Embryonic facial prominence (tissue), 1 donor: Measurements from ENCODE around the gene VWA5B1.

Experiments used
- DNase-seq: peaks from one replicate; pipeline ENCODE4 v3.0.0-alpha.2; 2016; ENCODE audit errors: extremely low spot score

The VWA5B1 gene

DNA sequence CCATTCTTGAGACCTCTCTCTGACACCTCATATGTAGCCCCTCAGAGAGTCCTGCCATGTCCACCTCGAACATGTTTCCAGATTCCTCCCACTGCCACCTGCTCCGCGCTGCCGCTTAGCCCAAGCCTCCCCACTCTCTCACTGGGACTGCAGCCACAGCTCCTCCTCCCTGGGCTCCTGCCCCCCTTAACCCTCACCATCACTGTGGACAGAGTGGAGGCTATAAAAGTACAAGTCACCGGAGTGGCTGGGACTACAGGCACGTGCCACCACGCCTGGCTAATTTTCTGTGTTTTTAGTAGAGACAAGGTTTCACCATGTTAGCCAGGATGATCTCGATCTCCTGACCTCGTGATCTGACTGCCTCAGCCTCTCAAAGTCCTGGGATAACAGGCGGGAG lies 77.0 kb downstream of the VWA5B1 start:
- DNase-seq = no peak

DNA sequence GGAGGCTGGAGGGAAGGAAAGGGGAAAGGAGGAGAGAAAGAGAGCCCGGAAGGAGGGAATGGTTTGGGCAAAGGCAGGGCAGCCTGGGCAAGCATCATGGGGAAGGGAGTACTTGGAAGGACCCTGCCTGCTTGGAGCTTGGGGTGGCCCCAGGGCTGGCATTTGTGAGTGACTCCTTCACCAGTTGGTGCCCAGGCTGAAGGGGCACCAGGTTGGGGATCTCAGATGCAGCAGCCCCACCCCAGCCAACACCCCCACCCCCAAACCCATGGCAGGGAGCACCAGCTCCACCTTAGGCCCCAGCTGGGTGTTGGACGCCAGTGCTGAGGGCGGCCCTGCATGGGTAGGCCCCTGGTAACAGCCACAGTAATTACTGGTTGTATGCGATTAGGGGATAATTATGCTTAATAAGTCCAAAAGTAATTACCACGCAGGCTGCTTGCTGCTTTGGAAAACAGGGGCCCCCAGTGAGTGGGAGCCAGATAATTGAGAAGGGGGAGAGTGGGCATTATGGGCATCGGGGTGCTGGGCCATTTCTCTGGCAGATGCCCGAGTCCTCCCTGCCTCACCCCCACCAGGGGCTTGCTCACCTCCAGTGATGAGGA lies 78.3 kb downstream of the VWA5B1 start:
- DNase-seq = no peak

DNA sequence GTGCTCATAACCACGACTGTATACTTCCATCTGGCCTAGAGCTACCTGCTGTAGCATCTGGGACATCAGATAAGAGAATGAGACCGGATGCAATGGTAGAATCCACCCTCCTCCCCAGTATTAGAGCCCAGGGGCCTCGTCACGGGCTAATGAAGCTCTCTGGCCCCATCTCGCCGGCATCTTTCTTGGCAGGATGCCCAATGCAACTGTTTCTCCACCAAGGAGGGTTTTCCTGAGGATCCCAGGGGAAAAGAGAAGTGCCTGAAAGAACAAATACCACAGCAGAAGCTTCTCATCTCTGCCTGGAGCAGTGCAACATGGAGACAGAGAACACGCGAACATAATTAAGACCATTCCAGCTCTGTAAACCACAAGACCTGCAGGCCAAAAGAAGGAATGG lies 80.0 kb downstream of the VWA5B1 start:
- DNase-seq = no peak

DNA sequence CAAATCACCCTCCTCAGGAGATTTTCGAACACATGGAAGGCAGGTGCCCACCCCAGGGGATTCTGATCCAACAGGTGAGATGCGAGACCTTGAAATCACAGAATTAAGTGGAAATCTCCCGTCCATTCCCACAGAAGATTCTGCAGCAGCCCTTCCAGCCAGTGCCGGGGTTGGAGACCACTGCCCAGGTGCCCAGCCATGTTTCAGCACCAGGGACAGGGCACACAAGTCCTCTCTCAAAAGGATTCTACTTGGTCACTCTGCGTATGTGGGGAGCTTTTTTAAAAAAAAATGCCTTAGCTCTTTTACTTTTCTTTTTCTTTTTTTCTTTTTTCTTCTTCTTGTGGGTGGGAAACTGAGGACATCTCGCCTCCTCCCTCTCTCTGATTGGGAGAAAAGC lies 80.7 kb downstream of the VWA5B1 start:
- no peak for DNase-seq

DNA sequence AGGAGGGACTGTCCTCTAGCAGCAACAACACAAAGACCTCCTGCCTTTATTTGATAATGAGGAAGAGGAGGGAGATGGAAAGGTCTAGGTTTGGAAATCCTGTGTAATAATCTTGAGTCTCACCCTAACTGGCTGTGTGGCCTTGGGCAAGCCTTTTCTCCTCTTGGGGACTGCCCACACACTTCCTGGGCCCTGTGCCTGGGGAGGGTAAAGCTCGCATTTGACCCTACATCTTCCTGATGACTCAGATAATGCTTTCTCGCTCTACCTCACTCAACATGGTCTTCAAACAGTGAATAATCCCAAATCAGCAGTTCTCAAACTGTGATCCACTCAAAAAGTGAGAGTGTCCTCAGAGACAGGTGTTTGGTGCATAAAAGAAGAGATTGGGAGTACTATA lies 81.2 kb downstream of the VWA5B1 start:
- DNase-seq = no peak

DNA sequence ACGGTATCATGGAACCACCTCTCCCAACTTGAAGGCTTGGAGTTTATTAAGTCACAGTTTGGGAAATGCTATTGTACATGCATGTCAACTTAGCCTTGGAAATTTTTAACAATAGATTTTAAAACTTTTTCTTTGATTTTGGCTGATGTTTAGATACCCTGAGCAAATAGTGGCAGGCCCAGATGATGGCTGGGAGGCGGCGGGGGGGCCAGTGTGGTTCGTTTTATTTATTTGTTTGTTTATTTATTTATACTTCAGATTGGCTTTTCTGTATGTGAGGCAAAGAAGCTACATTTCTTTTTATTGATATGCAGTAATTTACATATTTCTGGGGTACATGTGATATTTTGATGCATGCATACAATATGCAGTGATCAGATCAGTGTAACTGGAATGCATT lies 82.0 kb downstream of the VWA5B1 start:
- no peak for DNase-seq

DNA sequence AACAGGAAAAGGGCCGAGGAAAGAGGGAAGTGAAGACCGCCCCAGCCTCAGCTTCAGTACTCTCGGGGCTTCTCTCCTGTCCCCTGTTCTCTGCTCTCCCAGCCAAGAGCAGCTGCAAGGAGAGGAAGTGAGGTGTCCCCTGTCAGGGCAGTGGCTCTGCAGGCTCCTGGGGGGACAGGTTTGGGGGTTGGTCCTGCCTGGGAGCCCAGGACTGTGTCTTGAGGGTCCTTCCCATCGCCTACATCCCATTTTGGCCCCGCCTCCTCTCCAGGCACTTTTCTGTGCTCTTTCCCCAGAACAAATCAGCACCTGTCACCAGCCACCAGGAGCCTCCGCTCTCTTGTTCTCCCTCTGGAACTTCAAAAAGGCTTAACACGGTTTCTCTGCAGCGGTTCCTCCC lies 82.6 kb downstream of the VWA5B1 start:
- DNase-seq = no peak

DNA sequence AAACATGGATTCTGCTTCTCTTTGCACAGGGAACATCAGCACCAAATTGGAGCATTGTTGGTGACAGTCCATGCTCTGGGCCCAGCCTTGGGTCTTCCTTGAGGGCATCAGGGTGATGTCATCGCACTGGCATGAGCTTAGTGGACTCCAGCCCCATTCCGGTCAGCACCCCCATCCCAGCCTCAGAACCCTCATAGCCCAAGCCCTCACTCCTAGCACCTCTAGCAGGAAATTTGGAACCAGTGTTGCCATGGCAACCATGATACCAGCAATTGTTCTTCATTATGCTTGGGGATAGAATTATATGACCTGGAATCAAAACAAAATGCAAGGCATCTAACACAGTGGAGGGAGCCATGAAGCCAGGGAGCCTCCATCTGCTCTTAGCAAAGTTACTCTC lies 83.1 kb downstream of the VWA5B1 start:
- no peak for DNase-seq

DNA sequence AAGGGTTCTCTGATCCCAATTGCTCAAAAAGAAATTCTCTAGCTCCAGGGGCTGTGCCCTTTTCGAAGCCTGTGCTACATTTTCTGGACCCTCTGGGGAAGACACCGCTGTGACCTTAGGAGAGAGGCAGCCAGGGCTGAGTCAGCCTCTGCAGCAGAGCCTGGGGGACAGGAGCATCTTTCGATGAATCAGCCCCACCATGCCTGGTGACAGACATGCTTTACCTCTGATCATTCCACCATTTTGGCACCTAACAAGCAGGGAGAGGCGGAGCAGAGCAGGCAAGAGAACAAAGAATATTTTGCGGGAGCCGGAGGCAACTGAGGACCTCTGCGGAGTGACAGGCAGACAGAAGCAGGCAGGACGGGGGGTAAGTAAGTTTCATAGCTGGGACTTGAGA lies 84.9 kb downstream of the VWA5B1 start:
- DNase-seq = no peak

DNA sequence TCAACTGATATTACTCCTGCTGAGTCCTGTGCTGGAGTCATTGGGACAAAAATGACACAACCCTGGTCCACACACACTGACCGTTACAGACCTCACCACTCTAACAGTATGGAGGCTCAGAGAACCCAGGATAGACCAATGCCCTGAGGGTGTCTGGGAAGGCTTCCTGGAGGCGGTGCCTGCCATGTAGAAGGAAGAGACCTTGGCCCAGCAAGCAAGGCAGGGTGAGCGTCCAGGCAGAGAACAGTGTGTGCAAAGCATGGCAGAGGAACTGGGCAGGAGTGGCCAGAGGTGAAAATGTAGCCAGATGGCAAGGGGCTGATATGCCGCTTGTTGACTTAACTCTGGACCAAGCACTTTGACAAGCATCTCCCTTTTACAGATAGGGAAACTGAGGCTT lies 85.5 kb downstream of the VWA5B1 start:
- DNase-seq = no peak

DNA sequence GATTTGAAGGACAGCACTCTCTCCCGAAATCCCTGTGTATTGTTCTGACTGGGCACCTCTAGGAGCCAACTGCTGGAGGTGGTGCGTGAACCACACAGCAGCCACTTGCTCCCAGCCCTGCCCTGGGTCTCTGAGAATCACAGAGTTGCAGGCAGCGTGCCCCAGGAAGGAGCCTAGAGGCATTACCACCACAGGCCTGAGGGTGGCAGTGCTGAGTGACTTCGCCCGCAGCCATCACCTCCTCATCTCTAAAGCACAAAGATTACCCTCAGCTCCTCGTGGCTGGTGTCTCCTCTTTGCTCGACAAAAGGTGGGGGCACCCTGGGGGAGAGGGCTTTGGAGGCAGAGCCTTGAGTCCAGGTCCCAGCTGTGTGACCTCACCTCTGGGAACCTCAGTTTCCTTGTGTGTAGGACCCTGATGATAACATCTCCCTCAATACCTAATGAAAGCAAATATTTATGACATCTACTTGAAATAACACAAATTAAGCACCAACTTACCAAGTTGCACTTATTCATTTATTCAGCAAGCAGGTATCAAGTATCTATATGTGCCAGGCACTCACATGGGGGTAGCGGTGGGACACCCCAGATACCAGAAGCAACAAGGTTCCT lies 86.3 kb downstream of the VWA5B1 start:
- DNase-seq = no peak

DNA sequence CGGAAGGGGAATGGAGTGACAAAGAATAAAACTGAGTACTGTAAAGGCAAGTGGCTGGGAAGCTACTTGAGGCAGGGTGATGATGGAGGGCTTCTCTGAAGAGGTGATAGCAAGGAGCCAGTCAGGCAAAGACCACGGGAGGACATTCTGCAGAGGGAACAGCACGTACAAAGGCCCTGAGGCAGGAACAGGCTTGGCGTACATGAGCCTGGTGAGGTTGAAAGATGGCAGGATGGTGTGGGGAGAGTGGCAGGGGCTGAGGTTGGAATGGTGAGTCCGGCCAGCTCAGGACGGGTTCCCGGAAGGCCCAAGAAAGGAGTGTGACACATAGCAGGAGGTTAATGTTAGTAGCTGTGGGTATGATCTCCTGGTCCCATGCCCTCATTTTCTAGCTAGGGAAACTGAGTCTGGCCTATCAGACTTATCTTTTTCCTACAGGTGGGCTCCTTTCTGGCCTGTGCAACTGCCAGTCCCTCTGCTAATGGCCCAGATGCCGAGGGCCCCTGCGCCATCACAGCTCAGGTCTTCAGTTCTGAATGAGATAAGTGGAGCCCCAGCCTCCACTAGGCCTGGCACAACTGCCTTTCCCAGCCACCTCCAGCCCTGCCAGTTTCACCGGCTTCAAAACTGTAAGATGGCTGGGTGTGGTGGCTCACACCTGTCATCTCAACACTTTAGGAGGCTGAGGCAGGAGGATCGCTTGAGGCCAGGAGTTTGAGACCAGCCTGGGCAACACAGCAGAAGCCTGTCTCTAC lies 87.0 kb downstream of the VWA5B1 start:
- no peak for DNase-seq

DNA sequence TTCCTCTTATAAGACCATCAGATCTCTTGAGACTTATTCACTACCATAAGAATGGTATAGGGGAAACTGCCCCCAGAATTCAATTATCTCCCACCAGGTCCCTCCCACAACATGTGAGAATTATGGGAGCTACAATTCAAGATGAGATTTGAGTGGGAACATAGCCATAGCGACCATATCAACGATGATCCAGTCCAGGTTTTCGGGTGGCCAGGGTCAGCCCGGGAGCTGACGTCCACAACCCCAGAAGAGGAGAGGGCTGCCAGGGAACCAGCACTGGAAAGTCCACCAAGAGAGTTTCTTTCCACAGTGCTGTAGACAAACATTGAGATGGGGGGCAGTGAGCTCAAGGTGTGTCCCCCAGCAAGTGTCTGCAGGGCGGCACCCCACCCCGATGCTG lies 88.4 kb downstream of the VWA5B1 start:
- no peak for DNase-seq

DNA sequence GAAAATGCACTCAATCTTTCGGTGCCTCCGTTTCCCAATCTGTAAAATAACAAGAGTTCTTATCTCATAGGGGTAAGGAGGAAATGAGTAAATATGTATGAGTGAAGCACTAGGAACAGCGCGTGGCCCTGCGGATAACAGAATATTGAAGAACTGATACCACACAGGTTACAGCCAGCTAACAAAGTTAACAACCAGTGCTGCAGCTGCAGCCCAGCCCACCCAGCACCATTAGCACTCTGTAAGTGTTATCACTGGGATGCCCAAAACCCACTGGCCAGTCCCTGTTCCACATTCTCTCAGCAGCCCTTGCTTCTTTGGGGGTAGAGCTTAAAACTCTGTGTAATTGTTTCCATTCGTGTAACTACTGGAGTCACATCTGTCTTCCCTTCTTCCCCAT lies 89.5 kb downstream of the VWA5B1 start:
- DNase-seq = no peak

DNA sequence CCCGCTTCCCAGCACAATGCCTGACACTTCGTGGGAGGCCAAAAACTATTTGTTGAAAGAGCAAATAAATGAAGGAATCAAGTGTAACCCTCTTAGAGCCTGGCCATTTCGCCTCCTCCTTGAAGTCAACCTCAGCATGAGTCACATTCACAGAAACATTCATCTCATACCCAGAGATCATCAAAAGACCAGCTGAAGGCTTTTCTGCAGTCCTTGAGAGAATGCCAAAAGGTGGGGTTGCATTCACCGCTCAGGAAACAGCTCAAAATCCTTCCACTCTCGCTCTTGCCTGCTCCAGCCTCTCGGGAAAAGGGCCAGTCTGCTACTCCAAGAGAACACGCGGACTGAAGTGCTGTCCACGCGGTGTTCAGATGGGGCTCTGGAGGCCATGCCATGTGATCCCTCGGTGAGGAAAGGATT lies 90.0 kb downstream of the VWA5B1 start:
- DNase-seq = no peak

DNA sequence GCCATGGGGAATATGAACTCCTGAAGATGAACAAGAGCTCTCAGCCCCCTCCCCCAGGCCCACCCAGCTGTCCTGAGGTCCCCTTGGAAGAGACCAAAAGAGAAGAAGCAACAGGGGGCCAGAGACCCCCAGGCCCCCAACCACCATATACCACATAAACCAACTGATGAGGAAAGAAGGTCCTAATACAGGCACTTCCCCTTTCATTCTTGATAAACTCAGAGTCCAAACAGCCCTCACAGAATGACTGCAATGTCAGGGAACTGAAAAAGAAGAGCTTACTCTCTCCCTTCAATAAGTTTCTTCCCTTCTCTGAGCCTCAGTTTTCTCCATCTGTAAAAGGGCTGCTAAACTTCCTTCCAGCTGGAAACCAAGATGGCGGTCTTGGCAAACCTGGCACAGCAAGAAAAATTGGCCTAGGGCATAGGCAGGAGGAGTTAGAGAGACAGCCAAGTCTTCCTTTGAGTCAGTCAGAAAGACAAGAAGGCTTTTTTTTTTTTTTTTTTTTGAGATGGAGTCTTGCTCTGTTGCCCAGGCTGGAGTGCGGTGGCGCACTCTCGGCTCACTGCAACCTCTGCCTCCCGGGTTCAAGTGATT lies 90.5 kb downstream of the VWA5B1 start:
- no peak for DNase-seq

DNA sequence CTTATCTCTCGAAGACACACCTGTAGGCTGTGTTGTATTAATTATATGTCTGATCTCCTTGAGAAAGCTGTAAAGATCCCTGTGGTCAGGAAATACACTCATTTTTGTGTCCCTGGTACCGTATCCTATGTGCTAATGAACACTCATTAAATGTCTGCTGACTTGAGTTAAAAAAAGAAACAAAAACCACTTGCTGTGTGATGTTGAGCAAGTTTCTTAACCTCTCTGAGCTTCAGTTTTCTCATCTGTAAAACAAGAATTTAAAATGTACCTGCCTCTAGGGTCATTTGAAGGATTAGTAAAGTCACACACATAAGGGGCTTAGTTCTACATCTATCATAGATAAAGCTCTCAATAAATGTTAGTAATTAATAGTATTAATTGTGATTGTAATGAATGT lies 91.3 kb downstream of the VWA5B1 start:
- DNase-seq = no peak

DNA sequence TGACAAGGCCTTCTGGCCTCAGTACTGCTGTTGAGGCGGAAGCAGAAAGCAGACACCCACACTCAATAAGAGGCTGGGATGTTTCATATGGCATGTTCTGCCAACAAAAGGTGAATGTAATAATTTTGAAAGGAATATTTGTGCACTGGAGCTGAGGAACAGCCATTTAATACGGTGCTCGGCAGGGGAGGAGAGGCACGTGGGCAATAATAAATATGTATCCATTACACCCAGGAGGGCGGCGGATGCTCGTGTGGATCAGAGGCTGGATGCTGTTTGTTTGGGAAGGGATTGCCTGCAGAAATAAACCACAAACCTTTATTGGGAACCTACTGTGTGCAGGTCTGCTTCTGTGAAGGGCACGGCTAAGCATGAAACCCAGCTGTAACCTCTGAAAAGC lies 92.0 kb downstream of the VWA5B1 start:
- DNase-seq = no peak

DNA sequence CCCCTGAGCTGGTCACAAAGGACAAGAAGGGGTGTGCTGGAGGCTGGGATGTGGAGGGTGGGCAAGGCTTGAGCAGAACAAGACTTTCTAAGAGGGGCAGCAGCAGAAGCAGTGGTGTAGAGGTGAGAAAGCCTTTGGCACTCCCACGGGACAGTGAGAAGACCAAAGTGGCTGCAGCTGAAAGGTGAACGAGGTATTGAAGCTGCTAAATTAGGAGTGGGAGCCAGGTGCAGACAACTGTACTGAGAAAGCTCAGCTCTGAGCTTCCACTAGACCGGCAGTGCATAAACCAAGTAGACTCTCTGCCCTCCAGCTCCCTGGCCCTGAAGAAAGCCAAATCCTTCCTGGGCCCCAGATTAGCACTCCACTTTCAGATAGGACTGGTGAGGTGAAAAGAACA lies 93.0 kb downstream of the VWA5B1 start:
- DNase-seq = no peak

DNA sequence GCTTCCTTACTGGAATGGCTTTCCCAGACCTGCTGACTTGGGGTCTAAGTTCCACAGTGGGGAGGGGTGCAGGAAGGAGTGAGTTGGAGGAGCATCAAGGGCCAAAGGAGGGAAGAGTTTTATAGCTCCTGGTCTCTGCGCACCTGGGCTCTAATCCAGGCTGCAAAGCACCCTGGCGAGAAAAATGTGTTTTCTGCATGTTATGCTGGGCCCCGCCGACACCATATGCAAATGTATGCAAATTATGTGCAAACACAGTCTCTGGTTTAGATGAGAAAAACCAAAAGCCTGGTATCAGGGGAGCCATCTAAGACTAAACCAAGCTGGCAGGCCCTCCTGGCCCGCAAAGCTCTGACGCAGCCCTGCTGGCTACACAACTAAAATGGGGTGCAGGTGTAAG lies 95.0 kb downstream of the VWA5B1 start:
- DNase-seq = no peak

DNA sequence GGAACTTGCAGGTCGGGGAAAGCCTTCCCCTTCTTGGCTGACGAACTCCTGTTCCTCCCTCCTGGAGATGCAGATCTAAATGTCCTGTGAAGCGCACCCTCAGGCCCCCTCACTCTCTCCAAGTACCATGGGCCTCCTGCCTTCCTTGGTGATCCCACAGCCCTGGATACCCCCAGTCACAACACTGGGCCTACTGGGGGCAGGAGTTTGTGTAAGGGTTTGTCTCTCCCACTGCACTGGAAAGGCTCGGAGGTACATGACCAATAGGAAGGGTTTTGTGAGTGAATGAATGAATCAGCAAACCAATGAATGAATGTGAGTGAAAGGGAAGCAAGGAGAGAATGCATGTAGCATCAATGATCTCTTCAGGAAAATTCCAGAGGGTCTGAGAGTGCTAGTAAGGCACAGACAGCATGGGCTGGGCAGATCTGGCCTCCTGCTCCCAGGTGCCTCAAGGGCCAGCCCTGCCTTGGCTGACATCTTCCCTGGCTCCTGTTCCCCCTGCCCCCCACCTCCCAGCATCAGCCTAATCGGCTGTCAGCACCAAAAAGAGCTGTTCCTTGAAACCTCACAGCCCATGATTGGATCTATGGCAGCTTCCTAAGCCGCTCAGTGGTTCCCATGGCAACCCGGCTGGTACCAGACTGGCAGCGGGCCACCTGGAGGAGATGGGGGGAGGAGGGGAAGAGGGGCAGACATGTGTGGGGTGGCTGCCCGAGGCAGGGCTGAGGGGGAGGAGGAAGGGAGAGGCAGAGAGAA lies 95.8 kb downstream of the VWA5B1 start:
- no peak for DNase-seq

DNA sequence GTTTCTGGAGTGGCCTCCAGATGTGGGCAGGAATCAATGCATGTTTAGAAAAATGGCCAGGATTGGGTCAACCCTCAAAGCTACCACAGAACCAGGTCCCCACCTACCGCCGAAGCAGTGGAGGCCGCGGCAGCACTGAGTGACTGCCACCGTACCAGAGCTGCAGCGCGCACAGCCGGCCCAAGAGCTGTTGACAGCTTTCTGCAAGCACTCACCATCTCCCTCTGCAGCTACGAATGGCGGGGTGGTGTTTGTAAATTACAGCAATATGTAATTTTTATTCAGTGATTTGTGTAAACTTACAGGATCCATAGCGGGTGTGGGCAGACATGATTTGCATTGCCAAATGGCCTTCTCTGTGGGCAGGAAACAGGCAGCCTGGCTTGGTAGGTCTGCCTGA lies 98.9 kb downstream of the VWA5B1 start:
- DNase-seq = no peak
